ENCODE data around the gene KLHL42. TPM values are rescaled to one million over a fixed set of nuclear protein-coding genes. Genes with fewer than 3 reads are reported as not detected.

KLHL42 gene
- total RNA-seq, 2 donors from 2014 or later, result 9.8 to 10.7 TPM

DNA sequence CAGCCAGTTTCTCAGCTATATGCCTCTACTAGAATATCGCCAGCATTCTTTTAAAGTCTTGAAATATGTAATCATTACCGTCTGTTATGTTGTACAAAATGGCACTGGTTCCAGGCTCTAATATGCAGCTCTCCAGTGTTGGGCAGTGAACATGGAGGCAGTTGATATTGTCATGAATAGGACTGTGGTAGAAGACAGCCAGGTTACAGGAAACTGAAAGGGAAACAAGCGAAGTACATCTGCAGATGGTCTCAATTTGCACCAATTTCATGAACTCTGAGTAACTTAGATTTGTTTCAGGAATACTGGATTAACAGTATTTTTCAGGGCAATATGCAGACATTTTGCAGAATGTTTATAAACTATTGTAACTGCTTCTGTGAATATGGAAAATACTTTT, 13.4 kb upstream of the KLHL42 start:
- Mint-ChIP-seq H3K27ac (no peak overlapping the region), H3K4me3 (no peak overlapping the region), H3K9me3 (no peaks in the 10 kb centered on the region), H3K36me3 (ENCODE audit: insufficient read depth in 2 of 2) (no peaks in the 10 kb centered on the region), H3K4me1 (ENCODE audit: low read depth) (peaks cover 18% of the 10 kb centered on the region), H3K27me3 (ENCODE audit: low read depth) (no peaks in the 10 kb centered on the region)
- no peak for DNase-seq
- ATAC-seq (replicated peaks in 1 of 2), result no peak

DNA sequence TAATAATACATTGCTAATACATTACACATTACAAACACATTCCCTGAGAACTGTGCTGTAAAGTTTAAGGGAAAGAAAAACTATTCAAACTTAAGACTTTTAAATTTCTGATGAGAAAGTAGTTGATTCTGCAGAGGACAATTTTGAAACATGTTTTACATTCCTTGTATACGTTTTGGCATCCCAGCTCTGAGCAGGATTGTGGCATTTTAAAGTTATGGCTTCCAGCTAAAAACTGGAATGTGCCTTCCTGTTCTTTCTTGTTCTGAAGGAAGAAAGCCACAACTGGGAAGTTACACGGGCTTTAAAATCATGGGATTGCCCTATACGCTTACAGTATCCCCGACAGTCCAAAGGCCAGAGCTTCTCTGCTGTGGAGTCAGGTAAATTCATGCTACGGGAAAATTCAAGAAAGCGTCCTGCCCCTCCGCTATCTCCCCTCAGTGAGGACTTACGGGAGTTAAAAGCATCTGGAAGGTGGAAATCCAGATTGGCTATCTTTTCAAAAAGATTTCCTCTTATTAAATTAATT, 10.8 kb upstream of the KLHL42 start:
- Mint-ChIP-seq H3K36me3 (ENCODE audit: insufficient read depth in 2 of 2) (no peaks in the 10 kb centered on the region), H3K27ac (no peak overlapping the region), H3K4me1 (ENCODE audit: low read depth) (no peaks in the 10 kb centered on the region), H3K27me3 (ENCODE audit: low read depth) (no peaks in the 10 kb centered on the region), H3K4me3 (no peak overlapping the region), H3K9me3 (no peaks in the 10 kb centered on the region)
- DNase-seq (no peak), ATAC-seq (replicated peaks in 1 of 2) (no peak)

DNA sequence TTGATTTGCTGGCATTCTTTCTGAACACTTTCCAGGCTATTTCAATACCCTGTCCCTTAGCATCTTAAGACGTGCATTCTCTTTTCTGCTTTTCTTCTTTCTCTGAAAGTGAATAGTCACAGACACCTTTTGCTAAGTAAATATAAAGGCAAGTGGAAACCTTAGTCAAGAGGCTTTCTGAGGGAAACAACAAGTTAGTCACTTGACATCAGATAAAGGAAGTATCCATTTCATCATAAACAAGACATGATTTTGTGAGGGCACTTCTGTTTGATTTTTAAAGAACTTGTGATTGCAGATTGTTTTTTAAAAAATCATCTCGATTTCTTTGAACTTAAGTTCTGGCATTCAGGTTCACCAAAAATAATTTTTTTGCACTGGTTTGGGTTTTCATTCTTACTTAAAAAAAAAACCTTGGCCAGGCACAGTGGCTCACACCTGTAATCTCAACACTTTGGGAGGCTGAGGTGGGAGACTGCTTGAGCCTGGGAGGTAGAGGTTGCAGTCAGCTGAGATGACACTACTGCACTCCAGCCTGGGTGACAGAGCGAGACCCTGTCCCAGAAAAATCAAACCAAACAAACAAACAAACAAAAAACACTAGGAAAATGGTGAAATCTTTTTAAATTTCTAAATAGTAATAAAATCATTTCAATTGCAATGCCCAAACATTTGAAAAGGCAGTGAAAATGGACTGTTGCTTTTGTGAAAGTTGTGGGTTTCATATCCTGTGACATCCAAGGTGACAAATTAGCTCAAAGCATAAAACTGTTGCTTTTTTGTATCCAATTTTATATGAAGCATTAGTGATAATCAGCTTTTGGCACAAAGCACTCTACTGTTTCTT, 8.3 kb upstream of the KLHL42 start:
- H3K9me3 Mint-ChIP-seq, result no peaks in the 10 kb centered on the region
- no peaks in the 10 kb centered on the region for H3K27me3 Mint-ChIP-seq (ENCODE audit: low read depth)
- no peak overlapping the region for H3K4me3 Mint-ChIP-seq
- no peaks in the 10 kb centered on the region for H3K4me1 Mint-ChIP-seq (ENCODE audit: low read depth)
- no peak overlapping the region for H3K27ac Mint-ChIP-seq
- no peak for ATAC-seq (replicated peaks in 1 of 2)
- no peak for DNase-seq
- H3K36me3 Mint-ChIP-seq (ENCODE audit: insufficient read depth in 2 of 2), result no peaks in the 10 kb centered on the region

DNA sequence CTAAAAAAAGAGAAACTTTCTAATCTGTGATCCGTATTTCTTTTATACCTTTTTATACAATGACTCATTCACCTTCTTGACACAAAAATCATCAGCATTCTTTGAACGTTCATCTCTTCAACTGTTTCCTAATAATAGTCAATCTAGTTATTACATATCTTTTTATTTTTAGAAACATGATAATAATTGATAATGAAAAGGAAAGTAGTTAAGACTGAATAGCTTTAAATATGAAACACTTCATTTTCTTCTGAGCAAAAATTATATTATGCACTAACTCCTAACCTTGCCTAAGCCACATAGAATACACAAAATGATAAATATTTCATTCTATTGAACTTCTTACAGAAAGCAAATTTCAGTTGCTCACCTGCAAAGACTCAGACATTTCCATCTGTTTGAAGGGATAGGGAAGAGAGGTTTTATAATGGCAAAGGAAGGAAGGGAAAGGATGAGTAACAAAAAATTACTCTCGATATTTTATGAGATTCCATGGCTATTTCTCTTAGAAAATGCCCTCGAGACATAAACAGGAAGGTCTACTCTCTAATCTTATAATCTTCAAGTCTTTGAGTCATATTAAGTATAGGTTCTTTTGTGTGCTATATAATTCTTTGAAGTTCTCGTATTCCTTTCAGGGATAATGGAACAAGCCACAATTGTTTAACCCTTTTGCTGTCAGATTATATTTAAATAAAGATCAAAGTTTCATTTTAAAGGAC, 7.5 kb upstream of the KLHL42 start:
- no peaks in the 10 kb centered on the region for H3K36me3 Mint-ChIP-seq (ENCODE audit: insufficient read depth in 2 of 2)
- no peak overlapping the region for H3K4me3 Mint-ChIP-seq
- H3K4me1 Mint-ChIP-seq (ENCODE audit: low read depth), result no peaks in the 10 kb centered on the region
- no peak overlapping the region for H3K27ac Mint-ChIP-seq
- DNase-seq, result no peak
- no peaks in the 10 kb centered on the region for H3K27me3 Mint-ChIP-seq (ENCODE audit: low read depth)
- no peaks in the 10 kb centered on the region for H3K9me3 Mint-ChIP-seq
- no peak for ATAC-seq (replicated peaks in 1 of 2)

DNA sequence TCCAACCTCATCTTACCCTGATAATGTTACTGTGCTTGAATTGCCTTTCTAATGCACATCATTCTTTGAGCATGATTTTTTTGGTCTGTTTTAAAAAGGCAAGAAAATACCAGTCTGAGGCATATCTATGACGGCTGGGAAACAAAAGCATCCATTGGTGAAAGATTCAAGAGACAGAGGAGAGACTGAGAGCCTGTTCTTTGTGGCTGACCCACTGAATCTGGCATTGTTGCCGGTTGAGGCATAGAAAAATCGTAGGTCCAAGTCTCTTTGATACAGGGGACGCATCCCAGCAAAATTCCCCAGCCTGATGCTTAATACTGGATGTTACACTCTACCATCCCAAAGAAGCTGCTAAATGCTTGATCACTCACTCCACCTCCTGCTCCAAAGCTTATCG, 2.9 kb upstream of the KLHL42 start:
- no peak for ATAC-seq (replicated peaks in 1 of 2)
- H3K4me1 Mint-ChIP-seq (ENCODE audit: low read depth), result peaks cover 20% of the 10 kb centered on the region
- H3K27me3 Mint-ChIP-seq (ENCODE audit: low read depth), result peaks cover 10% of the 10 kb centered on the region
- H3K4me3 Mint-ChIP-seq, result no peak overlapping the region
- DNase-seq, result no peak
- no peaks in the 10 kb centered on the region for H3K9me3 Mint-ChIP-seq
- no peaks in the 10 kb centered on the region for H3K36me3 Mint-ChIP-seq (ENCODE audit: insufficient read depth in 2 of 2)
- H3K27ac Mint-ChIP-seq, result no peak overlapping the region

DNA sequence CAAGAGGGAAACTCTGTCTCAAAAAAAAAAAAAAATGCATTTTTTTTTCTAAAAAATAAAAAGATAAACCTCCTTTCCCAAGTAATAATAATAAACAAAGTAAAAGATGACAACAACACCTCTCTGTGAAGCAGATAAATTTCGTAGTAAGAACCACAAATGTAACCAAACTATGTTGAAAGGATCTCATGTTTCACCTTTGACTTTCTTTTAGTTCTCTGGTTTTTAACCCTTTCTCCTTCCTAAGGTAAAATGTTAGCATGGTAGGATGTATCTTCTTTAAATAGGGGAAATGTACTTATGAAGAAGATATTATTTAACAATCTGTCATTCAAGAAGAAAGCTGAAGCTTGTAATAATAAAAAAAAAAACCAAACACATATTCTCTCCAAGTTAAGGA, 1.8 kb upstream of the KLHL42 start:
- ATAC-seq (replicated peaks in 1 of 2) (no peak), DNase-seq (no peak)
- Mint-ChIP-seq H3K9me3 (no peaks in the 10 kb centered on the region), H3K27ac (no peak overlapping the region), H3K36me3 (ENCODE audit: insufficient read depth in 2 of 2) (peaks cover 0 to 2% of the 10 kb centered on the region in 2 donors), H3K4me1 (ENCODE audit: low read depth) (peaks cover 28% of the 10 kb centered on the region), H3K4me3 (peak overlapping the region; percentile 34 to 49), H3K27me3 (ENCODE audit: low read depth) (peaks cover 10% of the 10 kb centered on the region)

DNA sequence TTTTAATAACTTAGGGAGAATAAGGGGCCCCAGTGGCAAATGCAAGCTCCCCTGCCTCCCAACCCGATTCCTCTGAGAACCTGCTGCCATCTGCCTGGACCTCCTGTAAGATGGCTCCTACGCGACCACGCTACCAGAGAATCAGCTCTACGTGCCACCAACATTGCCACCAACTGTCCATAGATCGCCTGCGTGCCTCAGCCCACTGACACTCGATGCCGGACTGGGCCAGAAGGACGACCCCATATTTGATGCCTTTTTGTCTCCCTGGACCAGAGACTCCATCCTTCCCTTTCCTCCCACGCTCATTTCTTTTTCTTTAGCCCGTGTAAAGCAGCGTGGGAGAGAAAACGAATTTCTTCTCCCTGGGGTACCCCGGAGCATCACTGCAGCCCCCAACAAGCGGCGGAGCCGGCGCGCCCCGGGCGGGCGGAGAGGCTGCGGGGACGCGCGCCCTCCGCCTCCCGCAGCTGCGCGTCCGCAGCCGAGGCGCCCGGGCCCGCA, 565 bp upstream of the KLHL42 start:
- Mint-ChIP-seq H3K27ac (peak overlapping the region; percentile 12), H3K4me1 (ENCODE audit: low read depth) (peaks cover 30% of the 10 kb centered on the region), H3K27me3 (ENCODE audit: low read depth) (peaks cover 10% of the 10 kb centered on the region), H3K4me3 (peak overlapping the region; percentile 70 to 81), H3K36me3 (ENCODE audit: insufficient read depth in 2 of 2) (peaks cover 0 to 2% of the 10 kb centered on the region in 2 donors), H3K9me3 (no peaks in the 10 kb centered on the region)
- ATAC-seq (replicated peaks in 1 of 2) (peak; percentile 57 to 65), DNase-seq (peak; percentile 3 to 11)

DNA sequence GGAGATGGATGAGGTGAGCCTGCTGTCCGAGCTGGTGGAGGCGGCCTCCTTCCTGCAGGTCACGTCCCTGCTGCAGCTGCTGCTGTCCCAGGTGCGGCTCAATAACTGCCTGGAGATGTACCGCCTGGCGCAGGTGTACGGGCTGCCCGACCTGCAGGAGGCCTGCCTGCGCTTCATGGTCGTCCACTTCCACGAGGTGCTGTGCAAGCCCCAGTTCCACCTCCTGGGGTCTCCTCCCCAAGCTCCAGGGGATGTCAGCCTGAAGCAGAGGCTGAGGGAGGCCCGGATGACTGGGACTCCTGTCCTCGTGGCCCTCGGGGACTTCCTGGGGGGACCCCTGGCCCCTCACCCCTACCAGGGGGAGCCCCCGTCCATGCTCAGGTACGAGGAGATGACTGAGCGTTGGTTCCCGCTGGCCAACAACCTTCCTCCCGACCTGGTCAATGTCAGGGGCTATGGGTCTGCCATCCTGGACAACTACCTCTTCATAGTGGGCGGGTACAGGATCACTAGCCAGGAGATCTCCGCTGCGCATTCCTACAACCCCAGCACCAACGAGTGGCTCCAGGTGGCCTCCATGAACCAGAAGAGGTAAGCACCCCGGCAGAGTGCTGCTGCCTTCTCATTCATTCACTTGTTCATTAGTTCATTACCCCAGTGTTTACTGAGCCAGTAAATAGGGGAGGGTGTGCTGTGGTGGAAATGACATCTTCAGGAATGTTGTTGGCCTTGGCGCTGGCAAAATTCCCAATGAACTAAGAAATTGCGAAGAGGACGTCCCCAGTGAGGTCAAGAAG, 777 bp downstream of the KLHL42 start:
- ATAC-seq (replicated peaks in 1 of 2), result peak; percentile 36 to 46
- Mint-ChIP-seq H3K27me3 (ENCODE audit: low read depth) (peaks cover 10% of the 10 kb centered on the region), H3K36me3 (ENCODE audit: insufficient read depth in 2 of 2) (peaks cover 0 to 2% of the 10 kb centered on the region in 2 donors), H3K4me1 (ENCODE audit: low read depth) (peaks cover 36% of the 10 kb centered on the region), H3K4me3 (peak overlapping the region; percentile 77 to 82), H3K27ac (no peak overlapping the region), H3K9me3 (no peaks in the 10 kb centered on the region)
- peak; percentile 14 to 26 for DNase-seq

DNA sequence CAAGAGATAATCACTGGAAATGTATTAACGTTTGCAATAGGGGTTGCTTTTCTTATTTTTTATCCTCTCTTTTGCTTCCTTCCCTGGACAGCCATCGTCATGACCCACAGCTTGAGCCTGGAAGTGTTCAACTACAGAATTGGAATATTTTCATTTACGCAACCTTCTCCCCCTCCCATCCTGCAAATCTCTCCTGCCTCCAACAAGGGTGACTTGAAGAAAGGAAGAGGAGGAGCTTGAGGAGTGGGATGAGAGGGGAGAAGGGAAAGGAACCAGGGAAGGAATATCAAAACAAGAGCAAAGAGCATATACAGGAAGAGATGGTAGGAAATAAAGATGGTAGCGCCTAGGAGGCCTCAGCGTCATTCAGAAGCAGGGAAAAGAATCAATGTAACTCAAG, 1.6 kb downstream of the KLHL42 start:
- H3K4me1 Mint-ChIP-seq (ENCODE audit: low read depth), result peaks cover 43% of the 10 kb centered on the region
- DNase-seq (no peak), ATAC-seq (replicated peaks in 1 of 2) (no peak)
- H3K4me3 Mint-ChIP-seq, result peak overlapping the region; percentile 77 to 82
- peaks cover 0 to 2% of the 10 kb centered on the region in 2 donors for H3K36me3 Mint-ChIP-seq (ENCODE audit: insufficient read depth in 2 of 2)
- H3K27ac Mint-ChIP-seq, result no peak overlapping the region
- H3K27me3 Mint-ChIP-seq (ENCODE audit: low read depth), result peaks cover 10% of the 10 kb centered on the region
- H3K9me3 Mint-ChIP-seq, result no peaks in the 10 kb centered on the region

DNA sequence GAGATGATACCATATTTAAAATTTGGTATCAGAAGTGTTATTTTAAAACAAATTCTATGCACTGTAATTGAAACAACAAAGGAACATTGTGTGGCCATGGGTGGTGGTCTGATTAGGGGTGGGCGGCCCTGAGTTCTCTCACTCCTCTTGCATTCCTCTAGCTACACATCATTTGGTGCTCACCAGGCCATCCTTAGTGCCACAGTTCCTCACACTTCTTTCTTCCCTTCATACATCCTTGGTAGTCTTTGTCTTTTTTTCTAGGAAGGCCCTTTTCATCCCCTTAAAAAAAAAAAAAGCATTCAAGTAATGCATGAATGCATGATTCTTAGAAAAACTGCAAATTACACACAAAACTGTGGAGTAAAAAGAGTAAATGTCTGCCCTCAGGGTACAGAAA, 2.4 kb downstream of the KLHL42 start:
- no peak for DNase-seq
- peaks cover 10% of the 10 kb centered on the region for H3K27me3 Mint-ChIP-seq (ENCODE audit: low read depth)
- no peak for ATAC-seq (replicated peaks in 1 of 2)
- peaks cover 43% of the 10 kb centered on the region for H3K4me1 Mint-ChIP-seq (ENCODE audit: low read depth)
- no peaks in the 10 kb centered on the region for H3K9me3 Mint-ChIP-seq
- H3K27ac Mint-ChIP-seq, result no peak overlapping the region
- H3K36me3 Mint-ChIP-seq (ENCODE audit: insufficient read depth in 2 of 2), result peaks cover 0 to 2% of the 10 kb centered on the region in 2 donors
- peak overlapping the region; percentile 18 to 19 for H3K4me3 Mint-ChIP-seq

DNA sequence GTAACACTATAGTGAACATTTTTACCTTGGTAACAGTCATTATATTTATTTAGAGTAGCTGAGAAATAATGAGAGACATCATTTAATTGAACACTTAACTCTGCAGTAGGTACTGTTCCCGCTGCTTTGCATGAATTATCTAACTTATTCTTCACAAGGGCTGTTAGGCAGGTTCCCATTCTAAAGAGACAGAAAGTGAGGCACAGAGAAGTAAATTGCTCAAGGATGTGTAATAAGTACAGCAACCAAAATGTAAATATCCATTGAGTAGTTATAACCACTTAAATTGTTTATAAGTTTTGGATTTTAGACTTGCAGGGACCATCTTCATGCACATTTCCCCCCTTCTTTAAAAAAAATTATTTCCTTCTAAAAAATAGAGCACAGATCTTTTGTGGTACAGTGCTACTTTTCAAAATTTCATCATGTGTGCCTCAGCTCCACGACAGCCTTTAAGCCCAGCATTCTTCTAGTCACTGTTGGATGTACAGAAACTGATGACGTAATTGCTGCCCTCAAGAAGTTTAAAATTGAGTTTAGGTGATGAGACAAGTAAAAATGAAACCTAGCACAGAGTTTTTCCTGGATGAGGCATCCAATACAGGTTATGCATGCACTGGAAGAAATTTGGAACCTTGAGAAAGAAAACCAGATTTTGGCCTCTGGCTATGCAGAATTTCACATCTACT, 6.0 kb downstream of the KLHL42 start:
- DNase-seq, result peak in 1 of 2 donors; percentile 13
- H3K36me3 Mint-ChIP-seq (ENCODE audit: insufficient read depth in 2 of 2), result peaks cover 0 to 2% of the 10 kb centered on the region in 2 donors
- H3K4me3 Mint-ChIP-seq, result peak overlapping the region in 1 of 2 donors; percentile 45
- H3K9me3 Mint-ChIP-seq, result no peaks in the 10 kb centered on the region
- peak overlapping the region; percentile 80 for H3K27ac Mint-ChIP-seq
- peak; percentile 51 to 85 for ATAC-seq (replicated peaks in 1 of 2)
- H3K4me1 Mint-ChIP-seq (ENCODE audit: low read depth), result peaks cover 45% of the 10 kb centered on the region
- no peaks in the 10 kb centered on the region for H3K27me3 Mint-ChIP-seq (ENCODE audit: low read depth)

DNA sequence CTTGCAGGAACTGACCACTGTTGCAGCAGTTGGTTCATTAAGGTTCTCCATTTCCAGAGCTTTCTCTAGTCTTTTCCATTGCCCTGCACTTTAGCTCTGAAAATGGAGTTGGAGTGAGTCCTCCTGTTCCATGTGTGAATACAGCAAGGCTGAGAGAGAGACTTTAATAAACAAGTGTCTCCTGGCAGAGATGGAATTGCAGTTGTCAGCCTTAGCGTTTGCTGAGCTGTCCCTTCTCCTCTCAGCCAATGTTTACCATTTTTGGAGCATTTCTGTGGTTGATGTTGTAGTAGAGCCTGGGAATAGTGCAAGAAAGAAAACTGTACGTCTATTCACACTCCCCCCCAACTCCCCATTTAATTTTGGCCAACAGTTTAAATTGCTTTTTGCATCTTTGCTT, 7.5 kb downstream of the KLHL42 start:
- DNase-seq (no peak), ATAC-seq (replicated peaks in 1 of 2) (no peak)
- Mint-ChIP-seq H3K36me3 (ENCODE audit: insufficient read depth in 2 of 2) (peaks cover under 1 to 2% of the 10 kb centered on the region in 2 donors), H3K27ac (no peak overlapping the region), H3K4me1 (ENCODE audit: low read depth) (peaks cover 30% of the 10 kb centered on the region), H3K9me3 (no peaks in the 10 kb centered on the region), H3K4me3 (no peak overlapping the region), H3K27me3 (ENCODE audit: low read depth) (no peaks in the 10 kb centered on the region)

Data from activated T-cell treated with anti-CD3 and anti-CD28 coated beads, Interleukin-2, amount 50 U/mL, for 72 hours (primary cell).